ENCODE data around the gene CIROP. TPM values are rescaled to one million over a fixed set of nuclear protein-coding genes. Genes with fewer than 3 reads are reported as not detected.

The CIROP gene
- total RNA-seq, 1 experiment from 2014 or later = not detected

- Histone ChIP-seq H2BK120ac (ENCODE audit: low read depth, low read length, poor library complexity, severe bottlenecking) (no peak overlapping the region), H2BK15ac (ENCODE audit: low read depth, low read length) (no peak overlapping the region), H3K4me2 (ENCODE audit: insufficient read depth, insufficient read length, low read length) (no peak overlapping the region), H3T11ph (ENCODE audit: low read length) (no peak overlapping the region), H3K4ac (ENCODE audit: low read depth, low read length) (no peak overlapping the region), H3K79me1 (ENCODE audit: insufficient read depth, low read depth, low read length, poor library complexity, severe bottlenecking) (no peaks in the 10 kb centered on the region), H4K20me1 (ENCODE audit: control insufficient read depth, insufficient read depth, insufficient read length) (no peaks in the 10 kb centered on the region), H2BK20ac (ENCODE audit: low read depth, low read length, poor library complexity, severe bottlenecking) (no peak overlapping the region), H3K9ac (ENCODE audit: extremely low read depth, insufficient read length, low read length) (no peak overlapping the region), H3K9me3 (ENCODE audit: control insufficient read depth, low read depth, low read length) (no peaks in the 10 kb centered on the region), H2AK5ac (ENCODE audit: insufficient read length, low read length) (no peak overlapping the region), H4K91ac (ENCODE audit: insufficient read length, low read depth, low read length) (no peak overlapping the region), H2BK12ac (ENCODE audit: insufficient read length, low read depth, low read length) (no peak overlapping the region), H3K14ac (ENCODE audit: insufficient read depth, low read length) (no peak overlapping the region), H3K27me3 (ENCODE audit: insufficient read depth, low read length) (peaks cover 1% of the 10 kb centered on the region; the same call in 1 of the 2 replicates), H4K5ac (ENCODE audit: insufficient read length, low read depth, low read length) (no peak overlapping the region), H2BK5ac (ENCODE audit: insufficient read length, low read length) (no peak overlapping the region), H3K27ac (ENCODE audit: insufficient read length, low read depth, low read length) (no peak overlapping the region), H3K56ac (ENCODE audit: insufficient read length, low read depth, low read length) (no peak overlapping the region), H3K18ac (ENCODE audit: insufficient read length, low read depth, low read length) (no peak overlapping the region), H3K4me1 (ENCODE audit: insufficient read depth, low read length) (no peaks in the 10 kb centered on the region), H3K23me2 (ENCODE audit: insufficient read length, low read depth, low read length, poor library complexity, severe bottlenecking) (no peaks in the 10 kb centered on the region), H3K23ac (ENCODE audit: insufficient read length, low read depth, low read length) (no peak overlapping the region), H2AFZ (ENCODE audit: low read length) (no peak overlapping the region), H4K8ac (replicated peaks; ENCODE audit: insufficient read length, low read depth, low read length) (no peak overlapping the region), H3K79me2 (ENCODE audit: insufficient read depth, low read length) (no peaks in the 10 kb centered on the region)
- peaks cover 41 to 63% (median 54%) of the 10 kb centered on the region in 3 experiments; a peak in 6 of 7 replicates for H3K36me3 Mint-ChIP-seq (ENCODE audit: insufficient read depth in 1 of 3, low read depth in 3 of 3)
- no peak for DNase-seq
- H3K9me3 Mint-ChIP-seq = no peaks in the 10 kb centered on the region
- H3K4me3 Mint-ChIP-seq = no peak overlapping the region; a peak in 1 of 5 replicates
- no peak overlapping the region for H3K27ac Mint-ChIP-seq
- TF ChIP-seq, protein P1, sequence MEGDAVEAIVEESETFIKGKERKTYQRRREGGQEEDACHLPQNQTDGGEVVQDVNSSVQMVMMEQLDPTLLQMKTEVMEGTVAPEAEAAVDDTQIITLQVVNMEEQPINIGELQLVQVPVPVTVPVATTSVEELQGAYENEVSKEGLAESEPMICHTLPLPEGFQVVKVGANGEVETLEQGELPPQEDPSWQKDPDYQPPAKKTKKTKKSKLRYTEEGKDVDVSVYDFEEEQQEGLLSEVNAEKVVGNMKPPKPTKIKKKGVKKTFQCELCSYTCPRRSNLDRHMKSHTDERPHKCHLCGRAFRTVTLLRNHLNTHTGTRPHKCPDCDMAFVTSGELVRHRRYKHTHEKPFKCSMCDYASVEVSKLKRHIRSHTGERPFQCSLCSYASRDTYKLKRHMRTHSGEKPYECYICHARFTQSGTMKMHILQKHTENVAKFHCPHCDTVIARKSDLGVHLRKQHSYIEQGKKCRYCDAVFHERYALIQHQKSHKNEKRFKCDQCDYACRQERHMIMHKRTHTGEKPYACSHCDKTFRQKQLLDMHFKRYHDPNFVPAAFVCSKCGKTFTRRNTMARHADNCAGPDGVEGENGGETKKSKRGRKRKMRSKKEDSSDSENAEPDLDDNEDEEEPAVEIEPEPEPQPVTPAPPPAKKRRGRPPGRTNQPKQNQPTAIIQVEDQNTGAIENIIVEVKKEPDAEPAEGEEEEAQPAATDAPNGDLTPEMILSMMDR (conservative IDR thresholded peaks at IDR 0.05) = no peak
- no CpG with 5 or more reads among the region's 8 CpGs for WGBS (ENCODE audit: extremely low coverage, insufficient read length, low lambda C conversion rate)
- no peaks in the 10 kb centered on the region for H3K4me1 Mint-ChIP-seq
- H3K27me3 Mint-ChIP-seq (ENCODE audit: low read depth) = no peaks in the 10 kb centered on the region
Observed at GRCh38 chr14:23132970-23133369, 28.2 kb upstream of the CIROP start.

Measured in H9 (cell line).